ENCODE data around the gene ABHD4.

Gene ABHD4

GRCh38 chr14:22577334-22577908 is 20.7 kb upstream of the ABHD4 start:
- Histone ChIP-seq H3K36me3 (replicated peaks; ENCODE audit: insufficient read depth, low read length) (peaks cover 4% of the 10 kb centered on the region; the same call in 1 of the 2 replicates), H3F3A (ENCODE audit: insufficient read depth, low read length) (no peaks in the 10 kb centered on the region), H3K9ac (ENCODE audit: low read length) (no peak overlapping the region), H3K4me2 (ENCODE audit: low read depth, low read length) (no peak overlapping the region), H4K20me1 (ENCODE audit: insufficient read depth, low read length) (no peaks in the 10 kb centered on the region), H2AFZ (ENCODE audit: low read length) (no peak overlapping the region), H3K27ac (ENCODE audit: low read length) (no peak overlapping the region), H3K9me2 (replicated peaks; ENCODE audit: insufficient read depth, low read length) (no peaks in the 10 kb centered on the region), H3K79me2 (ENCODE audit: low read length) (peaks cover 39% of the 10 kb centered on the region), H3K27me3 (replicated peaks; ENCODE audit: insufficient read depth, low read length) (no peaks in the 10 kb centered on the region), H3K4me3 (ENCODE audit: low read length) (no peak overlapping the region), H3K4me1 (ENCODE audit: low read length) (peaks cover 8% of the 10 kb centered on the region; the same call in 1 of the 2 replicates), H3K9me3 (replicated peaks; ENCODE audit: insufficient read depth, low read length) (no peaks in the 10 kb centered on the region)
- no peak for TF ChIP-seq EZH2phosphoT487 (IDR thresholded peaks at IDR 0.05; ENCODE audit: low read length)
- no peak for TF ChIP-seq EZH2 (optimal IDR thresholded peaks at IDR 0.05; ENCODE audit: low read depth, low read length)
- no peak for TF ChIP-seq CTCF (IDR thresholded peaks at IDR 0.05; ENCODE audit: low read length)
- DNase-seq = no peak

- H3K79me2 ChIP-seq (ENCODE audit: low read length) = peaks cover 52% of the 10 kb centered on the region
- no peaks in the 10 kb centered on the region for H4K20me1 ChIP-seq (ENCODE audit: insufficient read depth, low read length)
Measured at GRCh38 chr14:22579236-22579635, 18.9 kb upstream of the ABHD4 start.

GRCh38 chr14:22579881-22580280 is 18.2 kb upstream of the ABHD4 start:
- Histone ChIP-seq H3F3A (ENCODE audit: insufficient read depth, low read length) (no peaks in the 10 kb centered on the region), H3K4me2 (ENCODE audit: low read depth, low read length) (no peak overlapping the region), H2AFZ (ENCODE audit: low read length) (no peak overlapping the region), H3K4me1 (ENCODE audit: low read length) (peaks cover 8% of the 10 kb centered on the region; the same call in 1 of the 2 replicates), H3K27ac (ENCODE audit: low read length) (no peak overlapping the region), H3K9ac (ENCODE audit: low read length) (no peak overlapping the region), H3K9me2 (replicated peaks; ENCODE audit: insufficient read depth, low read length) (no peaks in the 10 kb centered on the region), H3K36me3 (replicated peaks; ENCODE audit: insufficient read depth, low read length) (peaks cover under 1% of the 10 kb centered on the region; the same call in 1 of the 2 replicates), H3K4me3 (ENCODE audit: low read length) (no peak overlapping the region), H3K79me2 (ENCODE audit: low read length) (peaks cover 59% of the 10 kb centered on the region), H3K9me3 (replicated peaks; ENCODE audit: insufficient read depth, low read length) (no peaks in the 10 kb centered on the region), H3K27me3 (replicated peaks; ENCODE audit: insufficient read depth, low read length) (no peaks in the 10 kb centered on the region), H4K20me1 (ENCODE audit: insufficient read depth, low read length) (no peaks in the 10 kb centered on the region)
- TF ChIP-seq EZH2 (optimal IDR thresholded peaks at IDR 0.05; ENCODE audit: low read depth, low read length) (no peak), EZH2phosphoT487 (IDR thresholded peaks at IDR 0.05; ENCODE audit: low read length) (no peak), CTCF (IDR thresholded peaks at IDR 0.05; ENCODE audit: low read length) (no peak)
- no peak for DNase-seq

More at GRCh38 chr14:22579236-22579635, 18.9 kb upstream of the ABHD4 start:
- Histone ChIP-seq H3K27me3 (replicated peaks; ENCODE audit: insufficient read depth, low read length) (no peaks in the 10 kb centered on the region), H3K4me3 (ENCODE audit: low read length) (no peak overlapping the region), H3K36me3 (replicated peaks; ENCODE audit: insufficient read depth, low read length) (peaks cover 4% of the 10 kb centered on the region; the same call in 1 of the 2 replicates), H3K4me1 (ENCODE audit: low read length) (peaks cover 8% of the 10 kb centered on the region; the same call in 1 of the 2 replicates), H2AFZ (ENCODE audit: low read length) (no peak overlapping the region), H3K9me3 (replicated peaks; ENCODE audit: insufficient read depth, low read length) (no peaks in the 10 kb centered on the region), H3F3A (ENCODE audit: insufficient read depth, low read length) (no peaks in the 10 kb centered on the region), H3K4me2 (ENCODE audit: low read depth, low read length) (no peak overlapping the region), H3K9me2 (replicated peaks; ENCODE audit: insufficient read depth, low read length) (no peaks in the 10 kb centered on the region), H3K9ac (ENCODE audit: low read length) (no peak overlapping the region), H3K27ac (ENCODE audit: low read length) (no peak overlapping the region)
- TF ChIP-seq EZH2 (optimal IDR thresholded peaks at IDR 0.05; ENCODE audit: low read depth, low read length) = no peak
- no peak for DNase-seq

GRCh38 chr14:22580625-22581024 is 17.5 kb upstream of the ABHD4 start:
- no peak for DNase-seq
- H3K9me3 ChIP-seq (replicated peaks; ENCODE audit: insufficient read depth, low read length) = no peaks in the 10 kb centered on the region

More at GRCh38 chr14:22580625-22581024, 17.5 kb upstream of the ABHD4 start:
- H2AFZ ChIP-seq (ENCODE audit: low read length) = no peak overlapping the region
- no peak for TF ChIP-seq EZH2 (optimal IDR thresholded peaks at IDR 0.05; ENCODE audit: low read depth, low read length)
- no peak for TF ChIP-seq EZH2phosphoT487 (IDR thresholded peaks at IDR 0.05; ENCODE audit: low read length)
- no peak for TF ChIP-seq CTCF (IDR thresholded peaks at IDR 0.05; ENCODE audit: low read length)
- H3K9ac ChIP-seq (ENCODE audit: low read length) = no peak overlapping the region
- H3K4me1 ChIP-seq (ENCODE audit: low read length) = peaks cover 8% of the 10 kb centered on the region; the same call in 1 of the 2 replicates
- no peak overlapping the region for H3K4me2 ChIP-seq (ENCODE audit: low read depth, low read length)
- H3K4me3 ChIP-seq (ENCODE audit: low read length) = no peak overlapping the region
- H3K27me3 ChIP-seq (replicated peaks; ENCODE audit: insufficient read depth, low read length) = no peaks in the 10 kb centered on the region
- no peaks in the 10 kb centered on the region for H3K36me3 ChIP-seq (replicated peaks; ENCODE audit: insufficient read depth, low read length)
- H3F3A ChIP-seq (ENCODE audit: insufficient read depth, low read length) = no peaks in the 10 kb centered on the region
- H3K27ac ChIP-seq (ENCODE audit: low read length) = no peak overlapping the region
- no peaks in the 10 kb centered on the region for H4K20me1 ChIP-seq (ENCODE audit: insufficient read depth, low read length)
- H3K9me2 ChIP-seq (replicated peaks; ENCODE audit: insufficient read depth, low read length) = no peaks in the 10 kb centered on the region
- peaks cover 66% of the 10 kb centered on the region for H3K79me2 ChIP-seq (ENCODE audit: low read length)

Measured in MM.1S (cell line).